GM13976 (cell line): ENCODE results near the gene REEP3.
A peak's percentile ranks its signal among the peaks of the same experiment; 100 is the strongest.

ENCODE experiments used
- DNase-seq: peaks from one replicate; pipeline ENCODE4 v3.0.0; 2012; ENCODE audit warnings: low spot score
- CTCF ChIP-seq: IDR thresholded peaks from 2 replicates; pipeline ENCODE4 v1.5.1; 2012; ENCODE audit warnings: borderline replicate concordance, mild to moderate bottlenecking; ENCODE audit not compliant: insufficient read depth; ENCODE audit errors: extremely low read depth, missing control alignments, control extremely low read depth
- in situ Hi-C: fragments of 300-500 bp; cut with MboI; formaldehyde crosslinking; loops from one replicate; pipeline ENCODE4 v1.12.0; 2022; ENCODE audit warnings: low sequenced_read_pairs, mixed read lengths, inconsistent platforms; ENCODE audit not compliant: unreplicated experiment

REEP3 gene, protein sequence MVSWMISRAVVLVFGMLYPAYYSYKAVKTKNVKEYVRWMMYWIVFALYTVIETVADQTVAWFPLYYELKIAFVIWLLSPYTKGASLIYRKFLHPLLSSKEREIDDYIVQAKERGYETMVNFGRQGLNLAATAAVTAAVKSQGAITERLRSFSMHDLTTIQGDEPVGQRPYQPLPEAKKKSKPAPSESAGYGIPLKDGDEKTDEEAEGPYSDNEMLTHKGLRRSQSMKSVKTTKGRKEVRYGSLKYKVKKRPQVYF

DNA sequence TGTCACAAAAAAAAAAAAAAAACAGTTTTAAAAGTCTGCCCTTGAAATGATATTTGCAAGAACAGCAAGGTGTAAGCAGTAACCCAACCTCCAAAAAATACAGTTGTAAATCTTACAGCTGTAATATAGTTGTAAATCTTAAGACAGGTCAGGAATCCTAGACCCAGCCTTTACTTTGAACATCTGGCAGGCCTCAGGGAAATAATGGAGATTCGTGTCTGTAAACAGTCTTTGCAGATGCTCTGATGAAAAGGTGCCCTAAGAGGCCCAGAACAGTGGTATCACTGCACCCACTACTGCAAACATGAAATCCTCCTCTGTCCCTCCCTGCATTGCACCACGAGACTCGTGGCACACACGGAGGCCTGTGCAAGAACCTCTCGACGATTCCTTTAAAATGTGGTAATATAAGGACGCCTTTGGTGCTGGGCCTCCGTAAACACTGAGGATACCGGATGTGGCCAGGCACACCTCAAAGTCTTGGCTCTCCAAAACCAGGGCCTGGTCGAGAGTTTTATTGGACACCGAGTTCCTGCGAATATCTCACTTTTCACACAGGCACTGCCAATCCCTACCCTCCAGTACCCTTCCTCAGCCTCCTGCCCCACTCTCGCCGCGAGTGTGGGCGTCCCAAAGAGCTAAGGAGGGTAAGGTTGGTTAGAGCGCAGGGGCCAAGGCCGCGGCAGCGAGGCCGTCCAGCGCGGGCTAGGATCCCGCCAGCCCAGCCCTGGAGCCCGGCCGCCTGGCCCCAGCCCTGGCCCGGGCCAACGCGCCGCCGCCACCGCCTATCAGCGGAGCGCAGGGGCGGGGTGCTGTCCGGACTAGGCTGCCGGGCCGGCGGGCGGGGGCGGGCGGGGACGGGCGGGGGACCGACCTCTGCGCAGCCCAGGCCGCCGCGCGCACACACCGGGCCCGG, at the start of gene REEP3:
Gene REEP3 (plus strand): TSS at position 902 of the 916 bp plus-strand sequence. CDS start 145 bp downstream, outside the sequence.
- TF ChIP-seq CTCF: no peak
- peak; percentile 86 for DNase-seq
- in situ Hi-C loops: no loop called here

DNA sequence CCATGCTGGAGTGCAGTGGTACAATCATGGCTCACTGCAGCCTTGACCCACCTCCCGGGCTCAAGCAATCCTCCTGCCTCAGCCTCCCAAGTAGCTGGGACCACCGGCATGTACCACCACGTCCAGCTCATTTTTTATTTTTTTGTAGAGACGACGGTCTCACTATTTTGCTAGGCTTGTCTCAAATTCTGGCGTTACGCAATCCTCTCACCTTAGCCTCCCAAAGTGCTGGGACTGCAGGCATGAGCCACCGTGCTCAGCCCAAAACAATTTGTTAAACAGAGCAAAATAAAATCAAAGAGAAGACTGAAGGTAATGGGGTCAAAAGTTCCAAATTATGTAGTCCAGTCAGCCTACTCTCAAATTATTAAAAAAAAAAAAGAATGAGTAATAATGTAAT, 46.7 kb upstream of the REEP3 start:
- no peak for DNase-seq
- in situ Hi-C loops: no loop called here
- TF ChIP-seq CTCF: no peak

GRCh38 chr10:63477927-63478326, 43.3 kb upstream of the REEP3 start:
- no peak for DNase-seq
- TF ChIP-seq CTCF: no peak
- in situ Hi-C loops: no loop called here

GRCh38 chr10:63478564-63478963, 42.6 kb upstream of the REEP3 start:
- in situ Hi-C loops: no loop called here
- TF ChIP-seq CTCF: no peak
- no peak for DNase-seq

- no peak for DNase-seq
- in situ Hi-C loops: no loop called here
- no peak for TF ChIP-seq CTCF
Observed at GRCh38 chr10:63480237-63480636, 41.0 kb upstream of the REEP3 start.

GRCh38 chr10:63481815-63482421, 39.3 kb upstream of the REEP3 start:
- no peak for DNase-seq
- in situ Hi-C loops: no loop called here
- no peak for TF ChIP-seq CTCF
